NCI-H2081 treated with DMSO at 0.1 percent for 48 hours (cell line): Measurements from ENCODE around the gene JPH3.

Experiments
- DNase-seq: peaks from one replicate; lab custom pipeline; 2025; lab: John Stamatoyannopoulos, UW

Gene JPH3

GRCh38 chr16:87681981-87682570, 79.8 kb downstream of the JPH3 start:
- DNase-seq, result no peak

GRCh38 chr16:87682852-87683399, 80.6 kb downstream of the JPH3 start:
- no peak for DNase-seq

DNA sequence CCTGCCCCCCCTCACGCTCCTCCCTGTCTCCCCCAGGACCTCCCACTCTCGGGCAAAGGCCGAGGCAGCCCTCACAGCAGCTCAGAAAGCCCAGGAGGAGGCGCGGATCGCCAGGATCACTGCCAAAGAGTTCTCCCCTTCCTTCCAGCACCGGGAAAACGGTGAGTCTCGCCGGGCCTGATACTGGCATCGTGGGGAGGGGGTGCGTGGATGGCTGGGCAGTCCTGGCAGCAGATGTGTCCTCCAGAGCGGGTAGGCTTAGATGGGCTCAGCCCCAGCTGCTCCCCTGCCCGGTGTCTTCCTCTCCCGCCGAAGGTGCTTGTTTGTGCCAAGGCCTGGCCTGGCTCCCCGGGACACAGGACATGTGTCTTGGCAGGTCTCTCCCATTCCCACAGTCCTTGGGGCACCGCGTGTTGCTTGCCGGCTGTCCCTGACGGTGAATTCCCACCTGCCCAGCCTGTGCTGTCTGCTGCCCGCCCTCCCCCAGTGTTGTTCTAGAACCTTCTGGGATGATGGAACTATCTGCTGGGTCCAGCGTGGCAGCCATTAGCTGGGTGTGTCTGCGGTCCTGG, 81.9 kb downstream of the JPH3 start:
- DNase-seq, result no peak

- no peak for DNase-seq
These were observed 82.5 kb downstream of the JPH3 start for GRCh38 chr16:87684711-87685404.

DNA sequence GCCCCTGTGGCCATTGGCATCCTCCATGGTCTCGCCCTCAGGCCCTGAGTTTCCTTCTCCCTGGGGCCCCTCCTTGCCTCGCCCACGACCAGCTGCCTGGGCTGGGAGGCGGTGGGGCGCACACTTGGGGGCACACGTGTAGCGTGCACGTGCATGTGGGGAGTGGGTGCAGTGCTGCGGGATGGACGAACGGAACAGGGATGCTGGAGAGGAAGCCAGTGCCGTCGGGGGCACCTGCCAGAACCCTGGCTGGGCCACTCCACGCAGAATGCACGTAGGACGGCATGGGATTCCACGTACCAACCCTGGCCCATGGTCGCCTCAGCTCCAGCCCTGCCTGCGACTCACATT, 83.1 kb downstream of the JPH3 start:
- no peak for DNase-seq

GRCh38 chr16:87685766-87686165, 83.5 kb downstream of the JPH3 start:
- no peak for DNase-seq

DNA sequence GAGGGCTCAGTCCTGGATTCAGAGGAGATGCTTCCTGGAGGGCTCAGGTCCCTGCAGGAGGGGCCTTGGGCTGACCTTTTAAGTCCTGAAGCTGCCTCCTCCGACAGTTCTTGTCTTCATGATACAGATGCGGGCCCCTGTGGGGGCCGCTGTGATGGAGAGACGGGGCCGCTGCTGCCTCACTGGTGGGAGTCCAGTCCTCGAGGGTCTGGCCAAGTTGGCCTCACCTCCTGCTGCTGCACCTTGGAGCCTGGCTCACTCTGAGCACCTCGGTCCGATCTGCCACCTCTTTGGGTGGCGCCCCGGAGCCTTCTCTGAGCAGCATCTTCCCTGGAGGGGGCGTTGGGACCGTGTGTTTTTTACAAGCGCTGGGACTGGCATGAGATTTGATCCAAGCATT, 84.4 kb downstream of the JPH3 start:
- no peak for DNase-seq

DNA sequence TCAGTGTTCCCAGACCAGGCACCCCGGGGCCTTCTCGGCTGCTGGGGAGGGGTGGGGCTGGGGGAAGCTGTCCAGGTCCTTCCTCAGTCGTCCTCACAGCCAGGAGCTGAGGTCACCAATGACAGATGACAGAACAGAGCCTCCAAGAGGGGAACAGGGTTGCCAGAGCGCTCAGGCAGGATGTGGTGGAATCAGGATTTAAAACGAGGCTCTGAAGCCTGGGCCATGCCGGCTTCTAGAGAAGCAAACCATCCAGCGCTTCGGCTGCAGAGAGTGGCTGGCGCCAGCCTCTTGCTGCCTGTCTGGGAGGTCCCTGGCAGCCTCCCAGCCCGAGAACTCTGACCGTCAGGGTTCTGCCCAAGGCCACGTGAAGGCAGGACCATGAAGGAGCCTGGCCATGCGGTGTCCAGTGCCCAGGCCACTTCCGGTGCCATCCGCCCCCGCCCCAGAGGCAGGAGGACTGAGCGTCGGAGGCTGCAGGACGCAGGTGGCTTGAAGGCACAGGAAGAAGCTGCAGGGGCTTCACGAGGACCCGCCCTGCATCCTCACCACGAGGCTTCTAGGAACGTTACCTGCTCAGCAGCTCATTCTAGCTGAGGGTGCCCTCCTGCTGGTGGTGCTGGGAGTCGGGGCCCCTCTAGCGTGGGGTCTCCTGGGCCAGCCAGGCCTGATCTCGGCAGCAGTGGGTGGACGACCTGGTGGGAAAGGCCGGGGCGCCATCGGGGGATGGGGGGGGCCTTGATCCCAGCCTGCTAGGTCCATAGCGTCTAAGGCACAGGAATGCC, 85.0 kb downstream of the JPH3 start:
- no peak for DNase-seq

DNA sequence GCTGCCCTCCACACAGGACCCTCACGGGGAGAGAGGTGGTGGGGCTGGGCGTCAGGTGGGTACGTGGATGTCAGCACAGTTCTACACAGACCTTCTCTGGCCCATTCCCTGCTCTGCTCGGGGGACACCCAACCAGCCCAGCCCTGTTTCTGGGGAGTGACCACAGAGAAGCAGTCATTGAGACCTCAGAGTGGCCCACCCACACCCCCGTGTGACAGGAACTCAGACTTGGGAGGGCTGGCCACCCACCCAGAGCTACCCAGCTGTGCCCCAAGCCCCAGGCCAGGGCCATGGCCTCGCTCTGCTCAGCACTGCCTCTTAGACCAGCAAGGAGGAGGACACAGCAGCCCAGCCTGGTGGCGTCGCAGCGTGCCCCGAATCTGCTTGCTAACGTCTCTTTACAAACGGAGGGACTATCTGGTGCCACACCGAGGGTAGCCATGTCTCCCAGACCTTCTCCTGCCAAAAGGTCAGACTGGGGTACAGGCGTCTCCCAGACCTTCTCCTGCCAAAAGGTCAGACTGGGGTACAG, 85.8 kb downstream of the JPH3 start:
- DNase-seq, result no peak

DNA sequence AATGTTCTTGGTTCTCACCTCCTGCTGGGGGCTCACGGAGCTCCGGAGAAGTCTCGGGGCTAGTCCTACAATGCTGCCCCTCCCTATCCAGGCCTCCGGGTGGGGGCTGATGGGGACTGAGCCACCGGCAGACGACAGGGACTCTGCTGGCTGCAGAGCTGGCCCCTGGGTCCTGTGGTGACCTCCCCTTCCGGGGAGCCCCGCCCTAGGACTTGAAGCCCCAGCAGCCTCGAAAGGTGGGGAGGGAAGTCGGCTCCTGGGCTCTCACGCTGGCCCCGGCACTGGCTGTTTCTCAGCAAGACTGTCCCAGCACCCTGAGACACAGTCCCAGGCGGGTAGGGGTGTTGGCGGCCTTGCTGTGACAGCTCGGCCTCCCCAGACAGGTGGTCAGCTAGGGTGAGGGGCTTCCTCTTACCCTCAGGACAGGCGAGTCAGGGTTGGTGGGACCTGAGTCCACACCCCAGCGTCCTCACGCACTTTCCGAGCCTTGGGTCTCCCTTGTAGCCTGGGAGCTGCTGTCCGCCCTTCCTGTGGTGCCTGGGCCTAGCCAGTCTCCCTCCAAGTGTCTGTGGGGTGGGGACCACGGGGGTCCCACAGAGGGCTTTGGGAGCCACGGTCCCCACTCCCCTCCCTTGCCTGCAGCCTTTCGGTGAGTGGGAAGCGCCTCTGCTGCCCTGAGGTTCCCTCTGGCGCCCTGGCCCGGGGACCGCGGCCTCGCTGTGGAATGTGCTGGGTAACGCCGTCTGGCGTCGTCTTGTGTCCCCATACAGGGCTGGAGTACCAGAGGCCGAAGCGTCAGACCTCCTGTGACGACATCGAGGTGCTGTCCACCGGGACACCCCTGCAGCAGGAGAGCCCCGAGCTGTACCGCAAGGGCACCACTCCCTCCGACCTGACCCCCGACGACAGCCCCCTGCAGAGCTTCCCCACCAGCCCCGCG, 86.8 kb downstream of the JPH3 start:
- no peak for DNase-seq

- DNase-seq, result no peak
These were observed 87.7 kb downstream of the JPH3 start for GRCh38 chr16:87689956-87690465.

DNA sequence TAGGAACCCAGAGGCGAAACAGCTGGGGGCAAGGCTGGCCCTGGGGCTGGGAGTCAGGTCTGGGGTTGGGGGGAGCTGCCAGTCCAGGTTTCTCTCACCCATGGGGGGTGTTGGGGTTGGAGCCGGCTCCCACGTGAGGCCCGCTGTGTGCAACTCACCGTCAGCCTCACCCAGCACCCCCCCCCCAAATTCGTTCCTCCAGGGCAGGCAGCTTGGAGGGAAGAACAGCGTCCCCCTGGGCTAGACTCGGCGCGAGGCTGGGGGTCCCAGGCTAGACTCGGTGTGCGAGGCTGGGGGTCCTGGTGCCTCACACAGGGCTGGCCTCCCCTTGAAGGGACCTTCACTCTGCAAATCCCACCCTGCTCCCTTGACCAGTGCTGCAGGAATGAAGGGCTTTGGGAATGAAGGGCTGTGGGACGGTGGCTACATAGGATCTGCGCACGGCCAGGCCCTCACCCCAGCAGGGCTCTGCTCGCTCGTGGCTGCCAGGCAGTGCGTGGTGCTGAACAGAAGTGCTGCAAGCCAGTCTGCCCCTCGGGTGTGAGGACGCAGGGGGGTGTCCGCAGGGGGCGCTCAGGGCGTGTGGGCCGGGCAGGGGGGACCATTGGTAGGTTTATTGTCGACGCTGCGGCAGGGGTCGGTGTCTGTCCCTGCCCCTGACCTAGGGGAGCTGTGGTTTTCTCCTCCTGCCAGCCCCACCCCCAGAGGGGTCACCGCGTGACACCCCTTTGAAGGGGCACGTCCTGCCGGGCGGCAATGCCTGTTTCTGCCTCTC, 88.8 kb downstream of the JPH3 start:
- DNase-seq, result no peak

- DNase-seq, result no peak
These were observed 89.4 kb downstream of the JPH3 start for GRCh38 chr16:87691686-87692079.

DNA sequence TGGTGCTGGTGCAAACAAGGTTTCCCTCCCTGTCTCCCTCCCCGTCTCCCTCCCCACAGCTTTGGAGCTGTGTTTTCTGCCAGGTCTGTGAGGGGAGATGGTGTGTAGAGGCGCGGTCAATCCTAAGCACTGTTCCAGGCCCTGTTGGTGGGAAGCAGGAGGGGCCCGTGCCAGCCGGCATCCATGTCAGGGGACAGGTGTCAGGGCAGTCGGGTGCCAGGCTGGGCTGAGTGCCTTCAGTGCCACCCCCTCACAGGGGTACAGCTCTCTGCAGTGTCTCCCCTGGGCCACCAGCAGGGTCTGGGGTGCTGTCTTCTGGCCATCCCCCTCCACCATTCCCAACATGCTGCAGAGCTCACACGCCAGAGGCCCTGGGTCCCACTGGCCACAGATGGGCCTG, 89.9 kb downstream of the JPH3 start:
- no peak for DNase-seq

DNA sequence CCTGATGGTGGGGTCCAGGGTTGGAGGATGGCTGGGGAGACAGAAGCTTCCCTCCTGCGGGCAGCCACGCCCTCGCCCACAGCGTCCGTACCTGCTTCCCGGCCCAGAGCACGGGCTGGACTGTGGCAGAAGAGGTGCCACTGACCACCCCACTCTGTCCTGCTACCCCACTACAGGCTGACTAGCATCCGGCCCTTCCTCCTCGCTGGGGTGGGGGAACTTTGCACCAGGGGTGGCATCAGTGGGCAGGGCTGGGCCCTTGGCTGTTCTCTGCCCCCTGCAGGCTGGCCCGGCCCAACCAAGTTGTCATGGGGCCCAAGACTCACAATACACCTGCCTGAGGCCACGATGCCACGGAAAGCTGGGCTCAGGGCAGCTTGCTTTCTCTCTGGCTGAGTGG, 90.4 kb downstream of the JPH3 start:
- no peak for DNase-seq

GRCh38 chr16:87693827-87694226, 91.5 kb downstream of the JPH3 start:
- DNase-seq, result no peak

- no peak for DNase-seq
These were observed 92.3 kb downstream of the JPH3 start for GRCh38 chr16:87694441-87695125.

DNA sequence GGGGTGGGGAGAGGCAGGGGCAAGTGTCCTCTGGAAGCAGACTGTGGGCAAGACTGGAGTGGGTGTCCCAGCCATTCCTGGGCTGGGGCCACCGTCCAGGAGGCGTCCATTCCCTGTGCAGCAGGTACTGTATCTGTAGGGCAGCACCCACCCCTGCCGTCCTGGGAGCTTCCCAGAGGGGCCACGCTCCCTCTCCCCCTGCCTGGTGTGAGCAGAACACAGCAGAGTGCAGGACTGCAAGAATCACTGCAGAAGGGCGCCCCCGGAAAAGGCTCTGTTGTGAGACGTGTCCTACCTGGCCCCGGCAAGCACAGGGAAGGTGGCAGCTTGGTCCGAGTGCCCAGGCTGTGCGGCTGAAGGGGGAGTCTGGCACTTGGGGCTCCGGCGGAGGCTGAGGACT, 93.2 kb downstream of the JPH3 start:
- DNase-seq, result no peak

DNA sequence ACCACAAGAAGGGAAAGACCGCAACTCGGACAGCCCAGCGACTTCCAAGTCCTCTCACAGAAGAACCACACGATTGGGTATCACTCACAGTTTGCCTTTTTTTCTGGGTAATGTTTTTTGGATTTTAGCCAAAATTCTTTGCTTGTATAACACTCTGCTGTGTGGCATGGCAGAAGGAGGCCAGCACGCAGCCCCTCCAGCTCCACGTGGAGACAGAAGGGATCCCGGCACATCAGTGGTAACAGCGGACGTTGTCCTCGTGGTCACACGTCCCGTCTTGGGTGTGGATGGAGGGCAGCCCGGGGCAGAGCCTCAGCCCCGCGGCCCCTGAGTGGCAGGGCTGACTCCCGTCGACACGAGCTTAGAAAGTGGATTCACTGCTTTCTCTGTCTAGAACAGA, 94.4 kb downstream of the JPH3 start:
- no peak for DNase-seq

DNA sequence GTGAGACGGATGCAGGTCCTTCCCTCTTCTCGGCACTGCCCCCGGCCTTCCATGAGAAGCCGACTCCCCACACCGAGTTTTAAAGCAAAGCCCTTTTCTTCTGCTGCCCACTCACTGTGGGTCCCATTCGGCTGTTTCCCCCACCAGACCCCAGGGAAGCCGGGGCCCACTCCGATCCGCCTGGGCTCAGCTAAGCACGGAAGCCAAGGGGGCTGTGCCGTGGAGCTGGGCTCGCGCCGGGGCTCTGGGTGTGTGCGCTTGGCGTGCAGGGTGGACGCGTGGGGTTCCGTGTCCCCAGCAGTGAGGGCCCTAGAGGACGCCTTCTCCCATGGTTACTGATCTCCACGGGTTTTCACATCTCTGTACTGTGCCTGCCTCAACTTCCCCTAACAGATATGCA, 94.9 kb downstream of the JPH3 start:
- no peak for DNase-seq
